H9 (cell line): ENCODE measurements around the gene MARS1. TPM values are rescaled to one million over a fixed set of nuclear protein-coding genes. Genes with fewer than 3 reads are reported as not detected.

ENCODE experiments used
- DNase-seq: peaks from one replicate; pipeline ENCODE4 v3.0.0-alpha.2; 2017
- H2AFZ ChIP-seq: one replicate; pipeline ENCODE4 v1.6.1; 2013; ENCODE audit warnings: mild to moderate bottlenecking, low read length, control low read depth, moderate library complexity
- H2AK5ac ChIP-seq: 2 replicates; pipeline ENCODE4 v1.6.1; 2013; ENCODE audit warnings: low read length, control low read depth, mixed read lengths; ENCODE audit not compliant: insufficient read length
- H2BK120ac ChIP-seq: one replicate; pipeline ENCODE4 v1.6.1; 2013; ENCODE audit warnings: low read depth, mild to moderate bottlenecking, low read length, control low read depth, inconsistent platforms; ENCODE audit not compliant: poor library complexity, severe bottlenecking
- H2BK12ac ChIP-seq: 2 replicates; pipeline ENCODE4 v1.6.1; 2013; ENCODE audit warnings: low read length, control low read depth, mixed read lengths, low read depth; ENCODE audit not compliant: insufficient read length
- H2BK15ac ChIP-seq: 2 replicates; pipeline ENCODE4 v1.6.1; 2013; ENCODE audit warnings: low read depth, low read length, control low read depth
- H2BK20ac ChIP-seq: one replicate; pipeline ENCODE4 v1.6.1; 2013; ENCODE audit warnings: low read depth, mild to moderate bottlenecking, low read length, control low read depth, inconsistent platforms; ENCODE audit not compliant: poor library complexity, severe bottlenecking
- H2BK5ac ChIP-seq: 2 replicates; pipeline ENCODE4 v1.6.1; 2013; ENCODE audit warnings: low read length, control low read depth, mixed read lengths; ENCODE audit not compliant: insufficient read length
- H3K14ac ChIP-seq: 2 replicates; pipeline ENCODE4 v1.6.1; 2013; ENCODE audit warnings: low read length, control low read depth; ENCODE audit not compliant: insufficient read depth
- H3K18ac ChIP-seq: 2 replicates; pipeline ENCODE4 v1.6.1; 2013; ENCODE audit warnings: low read depth, mild to moderate bottlenecking, mixed read lengths, low read length, control low read depth; ENCODE audit not compliant: insufficient read length
- H3K23ac ChIP-seq: 2 replicates; pipeline ENCODE4 v1.6.1; 2013; ENCODE audit warnings: low read length, control low read depth, mixed read lengths, low read depth; ENCODE audit not compliant: insufficient read length
- H3K23me2 ChIP-seq: 2 replicates; pipeline ENCODE4 v1.6.1; 2013; ENCODE audit warnings: low read depth, mild to moderate bottlenecking, mixed read lengths, low read length, control low read depth; ENCODE audit not compliant: insufficient read length, poor library complexity, severe bottlenecking
- H3K27ac ChIP-seq: 2 replicates; pipeline ENCODE4 v1.5.1; 2013; ENCODE audit warnings: low read length, control low read depth, mixed read lengths, low read depth; ENCODE audit not compliant: insufficient read length
- H3K27me3 ChIP-seq: 2 replicates; pipeline ENCODE4 v1.6.1; 2013; ENCODE audit warnings: low read length, control low read depth, inconsistent platforms; ENCODE audit not compliant: insufficient read depth
- H3K4ac ChIP-seq: 2 replicates; pipeline ENCODE4 v1.6.1; 2013; ENCODE audit warnings: low read depth, mild to moderate bottlenecking, control low read depth, inconsistent platforms, low read length, moderate library complexity
- H3K4me1 ChIP-seq: 2 replicates; pipeline ENCODE4 v1.6.1; 2013; ENCODE audit warnings: low read length, control low read depth, inconsistent platforms; ENCODE audit not compliant: insufficient read depth
- H3K4me2 ChIP-seq: 2 replicates; pipeline ENCODE4 v1.6.1; 2013; ENCODE audit warnings: low read length, control low read depth, mixed read lengths; ENCODE audit not compliant: insufficient read length, insufficient read depth
- H3K56ac ChIP-seq: 2 replicates; pipeline ENCODE4 v1.6.1; 2013; ENCODE audit warnings: low read depth, mild to moderate bottlenecking, mixed read lengths, low read length, control low read depth; ENCODE audit not compliant: insufficient read length
- H3K79me1 ChIP-seq: 2 replicates; pipeline ENCODE4 v1.6.1; 2013; ENCODE audit warnings: low read depth, mild to moderate bottlenecking, moderate library complexity, low read length, control low read depth, inconsistent platforms; ENCODE audit not compliant: insufficient read depth, poor library complexity, severe bottlenecking
- H3K79me2 ChIP-seq: 2 replicates; pipeline ENCODE4 v1.6.1; 2013; ENCODE audit warnings: low read length, control low read depth, inconsistent platforms; ENCODE audit not compliant: insufficient read depth
- H3K9ac ChIP-seq: 2 replicates; pipeline ENCODE4 v1.6.1; 2013; ENCODE audit warnings: low read length, control low read depth, mixed read lengths; ENCODE audit not compliant: insufficient read length; ENCODE audit errors: extremely low read depth
- H3K9me3 ChIP-seq: one replicate; pipeline ENCODE4 v1.6.1; 2013; ENCODE audit warnings: low read depth, low read length, inconsistent platforms; ENCODE audit not compliant: control insufficient read depth
- H3T11ph ChIP-seq: one replicate; pipeline ENCODE4 v1.6.1; 2013; ENCODE audit warnings: mild to moderate bottlenecking, low read length, control low read depth, inconsistent platforms
- H4K20me1 ChIP-seq: one replicate; pipeline ENCODE4 v1.6.1; 2013; ENCODE audit not compliant: control insufficient read depth, insufficient read length, insufficient read depth
- H4K5ac ChIP-seq: 2 replicates; pipeline ENCODE4 v1.6.1; 2013; ENCODE audit warnings: low read depth, mild to moderate bottlenecking, mixed read lengths, low read length, control low read depth; ENCODE audit not compliant: insufficient read length
- H4K8ac ChIP-seq: replicated peaks from 2 replicates; pipeline ENCODE4 v1.6.1; 2013; ENCODE audit warnings: low read length, control low read depth, mixed read lengths, low read depth; ENCODE audit not compliant: insufficient read length
- H4K91ac ChIP-seq: 2 replicates; pipeline ENCODE4 v1.6.1; 2013; ENCODE audit warnings: low read depth, mild to moderate bottlenecking, moderate library complexity, mixed read lengths, low read length, control low read depth; ENCODE audit not compliant: insufficient read length
- H3K27ac Mint-ChIP-seq, 3 experiments: 2 replicates in 2 of 3; 3 replicates in 1 of 3; pipeline ENCODE4 v1.8.0; 2020 to 2021; ENCODE audit warnings: mixed read lengths in 3 of 3, mild to moderate bottlenecking in 1 of 3, moderate library complexity in 1 of 3
- H3K27me3 Mint-ChIP-seq: 2 replicates; pipeline ENCODE4 v1.8.0; 2021; ENCODE audit warnings: low read depth, mild to moderate bottlenecking, moderate library complexity, mixed read lengths
- H3K36me3 Mint-ChIP-seq, 3 experiments: 2 replicates in 2 of 3; 3 replicates in 1 of 3; pipeline ENCODE4 v1.8.0; 2020 to 2021; ENCODE audit warnings: low read depth in 3 of 3, mixed read lengths in 3 of 3; ENCODE audit not compliant: insufficient read depth in 1 of 3
- H3K4me1 Mint-ChIP-seq, 2 experiments: 2 replicates each; pipeline ENCODE4 v1.8.0; 2020; ENCODE audit warnings: mixed read lengths in 2 of 2
- H3K4me3 Mint-ChIP-seq, 2 experiments: 2 replicates in 1 of 2; 3 replicates in 1 of 2; pipeline ENCODE4 v1.8.0; 2020 to 2021; ENCODE audit warnings: mild to moderate bottlenecking in 2 of 2, mixed read lengths in 2 of 2, moderate library complexity in 1 of 2
- H3K9me3 Mint-ChIP-seq, 2 experiments: 2 replicates in 1 of 2; 3 replicates in 1 of 2; pipeline ENCODE4 v1.8.0; 2020; ENCODE audit warnings: mild to moderate bottlenecking in 2 of 2, mixed read lengths in 2 of 2, moderate library complexity in 1 of 2
- CTCF ChIP-seq: fragments of 200-600 bp; sonication (generic); conservative IDR thresholded peaks from 3 replicates; pipeline ENCODE4 v1.8.0; 2021; ENCODE audit warnings: antibody characterized with exemption, mild to moderate bottlenecking
- WGBS: extraction: QIAGEN DNeasy Blood & Tissue Kit; methylation state at CpG from one replicate; pipeline ENCODE4 v1.1.7; 2013; ENCODE audit warnings: missing lambda C conversion rate, low lambda C conversion rate, mixed read lengths; ENCODE audit not compliant: insufficient read length; ENCODE audit errors: extremely low coverage; 5-methylcytosine and 5-hydroxymethylcytosine counted together
- total RNA-seq: library from RNA; stranded (reverse); gene quantifications from 2 replicates; pipeline ENCODE4 v1.2.1, GENCODE V29; 2021

MARS1 gene
- total RNA-seq, 1 experiment from 2014 or later: 368 TPM

DNA sequence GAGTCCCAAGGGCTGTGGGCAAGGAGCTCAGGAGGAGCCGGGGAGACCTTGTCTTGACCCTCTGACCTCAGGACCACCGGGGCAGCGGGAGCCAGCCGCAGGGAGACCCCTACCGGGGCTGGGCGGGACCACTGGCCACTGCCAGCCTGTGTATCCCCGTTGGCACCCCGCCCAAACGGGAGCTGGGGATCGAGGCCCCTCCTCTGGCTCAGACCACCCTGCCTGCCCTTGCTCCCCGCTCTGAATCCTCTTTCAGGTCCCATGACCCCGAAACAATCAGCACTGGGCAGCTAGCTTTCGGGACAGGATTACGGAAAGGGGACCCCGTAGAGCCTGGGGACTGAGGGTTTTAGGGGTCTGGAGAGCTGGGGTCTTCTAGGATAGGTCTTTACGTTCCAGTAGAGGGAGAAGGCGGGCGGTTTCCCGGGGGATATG, 27.0 kb upstream of the MARS1 start:
- Histone ChIP-seq H3K23me2 (peaks cover 26% of the 10 kb centered on the region), H3K4ac (no peak overlapping the region), H3K79me1 (no peaks in the 10 kb centered on the region), H2BK12ac (no peak overlapping the region), H2BK15ac (no peak overlapping the region), H2BK20ac (no peak overlapping the region), H3T11ph (no peak overlapping the region), H3K9me3 (no peaks in the 10 kb centered on the region), H3K18ac (peak overlapping the region; percentile 82), H3K56ac (no peak overlapping the region), H4K5ac (no peak overlapping the region), H3K27me3 (no peaks in the 10 kb centered on the region), H2AFZ (no peak overlapping the region), H4K20me1 (no peaks in the 10 kb centered on the region), H3K27ac (peak overlapping the region; percentile 13), H2AK5ac (no peak overlapping the region), H2BK120ac (no peak overlapping the region), H3K79me2 (no peaks in the 10 kb centered on the region), H4K8ac (no peak overlapping the region), H3K23ac (no peak overlapping the region), H3K9ac (peak overlapping the region; percentile 42), H4K91ac (no peak overlapping the region), H3K4me1 (no peaks in the 10 kb centered on the region), H3K4me2 (peak overlapping the region; percentile 63), H3K14ac (peak overlapping the region; percentile 76; the same call in 1 of the 2 replicates), H2BK5ac (no peak overlapping the region)
- Mint-ChIP-seq H3K27me3 (peaks cover 29% of the 10 kb centered on the region), H3K4me1 (peaks cover 33 to 37% of the 10 kb centered on the region in 2 experiments), H3K36me3 (peaks cover 0 to 18% (median 12%) of the 10 kb centered on the region in 3 experiments; a peak in 6 of 7 replicates), H3K9me3 (no peaks in the 10 kb centered on the region), H3K4me3 (peak overlapping the region; percentile 91 to 99), H3K27ac (peak overlapping the region; percentile 97 to 100 (median 100); a peak in 6 of 7 replicates)
- peak; percentile 34 for TF ChIP-seq CTCF
- DNase-seq: peak; percentile 88
- no CpG with 5 or more reads among the region's 19 CpGs for WGBS
